ENCODE data around the gene MAP3K5. TPM values are rescaled to one million over a fixed set of nuclear protein-coding genes. Genes with fewer than 3 reads are reported as not detected.

MAP3K5 gene
- total RNA-seq, 1 donor from 2014 or later, result 31.2 TPM

DNA sequence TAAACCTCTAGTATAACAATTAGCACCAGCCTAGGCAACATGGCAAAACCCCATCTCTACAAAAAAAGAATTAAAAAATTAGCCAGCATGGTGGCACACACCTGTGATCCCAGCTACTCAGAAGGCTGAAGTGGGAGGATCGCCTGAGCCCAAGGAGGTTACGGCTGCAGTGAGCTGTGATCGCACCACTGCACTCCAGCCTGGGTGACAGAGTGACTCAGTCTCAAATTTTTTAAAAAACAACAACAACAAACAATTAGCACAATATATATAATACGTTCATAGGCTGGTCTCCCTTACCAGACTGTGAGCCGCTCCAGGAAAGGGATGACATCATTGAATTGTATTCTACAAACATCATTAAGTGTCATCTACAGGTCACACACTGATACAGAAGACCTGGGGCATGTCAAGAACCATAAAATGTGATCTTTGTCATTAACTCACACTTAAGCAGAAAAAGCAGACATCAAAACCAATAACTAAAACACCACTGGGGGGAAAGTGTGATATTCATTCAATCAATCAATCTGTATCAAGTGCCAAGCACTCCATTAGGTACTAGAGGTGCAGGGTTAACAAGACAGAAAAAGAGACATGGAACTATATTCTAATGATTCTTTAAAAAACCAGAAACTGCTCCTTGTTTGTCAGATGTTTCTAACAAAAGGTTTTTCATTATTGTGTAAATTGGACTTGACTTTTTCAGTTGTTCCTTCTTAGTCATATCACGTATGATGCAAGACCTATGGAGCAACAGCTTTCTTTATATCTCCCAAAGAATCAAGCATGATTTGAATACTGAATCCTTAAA lies 17.8 kb downstream of the MAP3K5 start:
- Histone ChIP-seq H3K4me1 (peaks cover 47% of the 10 kb centered on the region), H3K27me3 (no peaks in the 10 kb centered on the region), H3K4me3 (no peak overlapping the region), H3K9me3 (no peaks in the 10 kb centered on the region), H3K27ac (no peak overlapping the region), H3K36me3 (no peaks in the 10 kb centered on the region)
- TF ChIP-seq POLR2AphosphoS5 (IDR thresholded peaks at IDR 0.05; ENCODE audit: insufficient read depth in 1 of 2, low read depth in 1 of 2), result peak in 1 of 2 donors; percentile 81
- TF ChIP-seq POLR2A (IDR thresholded peaks at IDR 0.05), result no peak
- TF ChIP-seq, protein P1, sequence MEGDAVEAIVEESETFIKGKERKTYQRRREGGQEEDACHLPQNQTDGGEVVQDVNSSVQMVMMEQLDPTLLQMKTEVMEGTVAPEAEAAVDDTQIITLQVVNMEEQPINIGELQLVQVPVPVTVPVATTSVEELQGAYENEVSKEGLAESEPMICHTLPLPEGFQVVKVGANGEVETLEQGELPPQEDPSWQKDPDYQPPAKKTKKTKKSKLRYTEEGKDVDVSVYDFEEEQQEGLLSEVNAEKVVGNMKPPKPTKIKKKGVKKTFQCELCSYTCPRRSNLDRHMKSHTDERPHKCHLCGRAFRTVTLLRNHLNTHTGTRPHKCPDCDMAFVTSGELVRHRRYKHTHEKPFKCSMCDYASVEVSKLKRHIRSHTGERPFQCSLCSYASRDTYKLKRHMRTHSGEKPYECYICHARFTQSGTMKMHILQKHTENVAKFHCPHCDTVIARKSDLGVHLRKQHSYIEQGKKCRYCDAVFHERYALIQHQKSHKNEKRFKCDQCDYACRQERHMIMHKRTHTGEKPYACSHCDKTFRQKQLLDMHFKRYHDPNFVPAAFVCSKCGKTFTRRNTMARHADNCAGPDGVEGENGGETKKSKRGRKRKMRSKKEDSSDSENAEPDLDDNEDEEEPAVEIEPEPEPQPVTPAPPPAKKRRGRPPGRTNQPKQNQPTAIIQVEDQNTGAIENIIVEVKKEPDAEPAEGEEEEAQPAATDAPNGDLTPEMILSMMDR (IDR thresholded peaks at IDR 0.05), result no peak
- DNase-seq (ENCODE audit: extremely low spot score in 2 of 2), result no peak
- intact Hi-C loops (cut with DNase I), result no loop called here

DNA sequence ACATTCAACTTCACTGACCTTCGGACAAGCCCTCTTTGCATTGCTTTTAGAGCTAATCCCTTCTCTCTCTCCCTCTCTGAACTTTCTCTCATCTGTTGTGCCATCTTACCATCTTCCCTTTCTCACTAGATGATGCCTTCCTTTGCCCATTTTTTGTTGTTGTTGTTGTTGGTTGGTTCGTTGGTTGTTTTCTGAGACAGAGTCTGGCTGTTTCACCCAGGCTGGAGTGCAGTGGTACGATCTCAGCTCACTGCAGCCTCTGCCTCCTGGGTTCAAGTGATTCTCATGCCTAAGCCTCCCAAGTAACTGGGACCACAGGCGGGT lies 18.8 kb downstream of the MAP3K5 start:
- Histone ChIP-seq H3K4me1 (peaks cover 47% of the 10 kb centered on the region), H3K4me3 (no peak overlapping the region), H3K27me3 (no peaks in the 10 kb centered on the region), H3K36me3 (no peaks in the 10 kb centered on the region), H3K27ac (no peak overlapping the region), H3K9me3 (no peaks in the 10 kb centered on the region)
- intact Hi-C loops (cut with DNase I), result no loop called here
- no peak for DNase-seq (ENCODE audit: extremely low spot score in 2 of 2)
- TF ChIP-seq POLR2A (IDR thresholded peaks at IDR 0.05) (no peak), POLR2AphosphoS5 (IDR thresholded peaks at IDR 0.05; ENCODE audit: insufficient read depth in 1 of 2, low read depth in 1 of 2) (no peak)
- TF ChIP-seq, protein P1 (IDR thresholded peaks at IDR 0.05), result no peak

DNA sequence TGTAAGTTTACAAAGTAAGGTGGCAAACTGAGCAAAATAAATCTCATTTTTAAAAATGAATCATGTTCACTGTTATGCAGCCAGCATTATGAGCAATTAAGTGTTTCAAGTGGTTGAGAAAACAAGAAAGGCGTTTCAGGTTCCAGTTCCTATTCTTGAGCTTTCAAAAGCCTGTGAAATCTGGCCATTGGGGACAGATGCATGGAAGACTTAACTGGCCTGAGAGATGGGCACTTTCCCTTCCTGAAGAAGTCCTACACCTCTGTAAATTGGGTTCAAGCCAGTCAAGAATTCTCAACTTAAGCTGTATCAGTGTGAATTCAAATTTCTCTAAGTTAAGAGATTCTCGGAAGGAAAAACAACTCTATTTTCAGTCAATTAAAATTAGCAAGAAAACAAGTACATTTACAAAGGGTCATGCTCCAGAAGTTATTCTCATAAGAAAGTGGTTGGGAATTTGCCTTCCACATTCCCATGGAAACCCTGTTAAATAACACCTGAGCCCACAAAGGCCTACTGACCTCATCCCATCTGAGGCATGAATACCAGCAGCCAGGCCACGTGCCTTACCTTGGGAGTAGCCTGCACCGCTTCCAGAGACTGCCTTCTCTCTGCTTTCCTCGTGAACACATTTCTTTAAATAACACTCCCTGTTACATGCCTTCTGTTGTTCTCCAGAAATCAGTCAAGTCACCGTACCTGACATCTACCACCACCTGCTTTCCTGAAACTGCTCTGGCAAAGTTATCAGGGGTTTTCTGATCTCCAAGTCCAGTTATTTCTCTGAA lies 19.4 kb downstream of the MAP3K5 start:
- intact Hi-C loops (cut with DNase I), result no loop called here
- H3K27ac ChIP-seq, result no peak overlapping the region
- H3K4me3 ChIP-seq, result no peak overlapping the region
- no peak for DNase-seq (ENCODE audit: extremely low spot score in 2 of 2)
- H3K27me3 ChIP-seq, result no peaks in the 10 kb centered on the region
- H3K36me3 ChIP-seq, result no peaks in the 10 kb centered on the region
- TF ChIP-seq, protein P1 (IDR thresholded peaks at IDR 0.05), result no peak
- TF ChIP-seq POLR2AphosphoS5 (IDR thresholded peaks at IDR 0.05; ENCODE audit: insufficient read depth in 1 of 2, low read depth in 1 of 2) (no peak), POLR2A (IDR thresholded peaks at IDR 0.05) (no peak)
- peaks cover 53% of the 10 kb centered on the region for H3K4me1 ChIP-seq
- no peaks in the 10 kb centered on the region for H3K9me3 ChIP-seq

DNA sequence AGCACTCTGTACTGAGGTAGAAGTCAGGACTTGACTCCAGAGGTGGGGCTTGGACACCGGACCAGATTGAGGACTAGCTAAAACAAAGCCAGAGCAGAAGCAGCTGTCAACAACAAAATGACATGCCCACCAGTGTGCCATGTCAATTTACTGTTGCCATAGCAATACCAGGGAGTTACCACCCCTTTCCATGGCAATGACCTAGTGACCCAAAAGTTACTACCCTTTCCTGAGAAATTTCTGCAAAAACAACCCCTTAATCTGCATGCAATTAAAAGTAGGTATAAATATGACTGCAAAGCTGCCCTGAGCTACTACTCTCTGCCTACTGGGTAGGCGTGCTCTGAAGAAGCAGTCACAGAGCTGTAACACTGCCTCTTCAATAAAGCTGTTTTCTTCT lies 21.0 kb downstream of the MAP3K5 start:
- no peak for TF ChIP-seq POLR2A (IDR thresholded peaks at IDR 0.05)
- no peak for TF ChIP-seq POLR2AphosphoS5 (IDR thresholded peaks at IDR 0.05; ENCODE audit: insufficient read depth in 1 of 2, low read depth in 1 of 2)
- TF ChIP-seq, protein P1 (IDR thresholded peaks at IDR 0.05), result no peak
- Histone ChIP-seq H3K27me3 (no peaks in the 10 kb centered on the region), H3K27ac (no peak overlapping the region), H3K4me3 (no peak overlapping the region), H3K9me3 (no peaks in the 10 kb centered on the region), H3K36me3 (no peaks in the 10 kb centered on the region), H3K4me1 (peaks cover 60% of the 10 kb centered on the region)
- no peak for DNase-seq (ENCODE audit: extremely low spot score in 2 of 2)
- intact Hi-C loops (cut with DNase I), result no loop called here

DNA sequence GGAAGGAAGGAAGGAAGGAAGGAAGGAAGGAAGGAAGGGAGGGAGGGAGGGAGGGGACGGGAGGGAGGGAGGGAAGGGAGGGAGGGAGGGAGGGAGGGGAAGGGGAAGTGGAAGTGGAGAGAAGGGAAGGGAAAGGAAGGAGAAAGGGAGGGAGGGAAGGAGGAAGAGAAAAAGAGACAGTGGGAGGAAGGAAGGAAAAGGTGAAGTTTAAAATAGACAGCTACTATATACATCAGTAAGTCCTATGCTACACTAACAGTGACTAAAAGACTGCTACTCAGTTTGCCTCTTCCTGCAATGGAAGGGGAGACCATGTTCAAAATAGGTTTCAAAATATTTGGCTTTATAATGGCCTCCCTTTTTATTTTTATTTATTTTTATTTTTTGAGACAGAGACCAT lies 22.5 kb downstream of the MAP3K5 start:
- intact Hi-C loops (cut with DNase I), result no loop called here
- Histone ChIP-seq H3K9me3 (no peaks in the 10 kb centered on the region), H3K4me1 (peaks cover 60% of the 10 kb centered on the region), H3K4me3 (no peak overlapping the region), H3K36me3 (no peaks in the 10 kb centered on the region), H3K27ac (no peak overlapping the region), H3K27me3 (no peaks in the 10 kb centered on the region)
- no peak for TF ChIP-seq POLR2A (IDR thresholded peaks at IDR 0.05)
- TF ChIP-seq, protein P1 (IDR thresholded peaks at IDR 0.05), result no peak
- no peak for TF ChIP-seq POLR2AphosphoS5 (IDR thresholded peaks at IDR 0.05; ENCODE audit: insufficient read depth in 1 of 2, low read depth in 1 of 2)
- DNase-seq (ENCODE audit: extremely low spot score in 2 of 2), result no peak

Data from vagina (tissue), 2 donors.